Activated CD8-positive, alpha-beta T cell treated with anti-CD3 and anti-CD28 coated beads, Interleukin-2, amount 10 ng/mL, durations not matched to agents 7 days and 5 days (primary cell): ENCODE data around the gene CUL2. TPM values are rescaled to one million over a fixed set of nuclear protein-coding genes. Genes with fewer than 3 reads are reported as not detected.

Source experiments
- ATAC-seq: fragments of 150-1000 bp; cut with Tn5 transposase; one replicate; pipeline ENCODE4 v1.10.0; 2021; ENCODE audit warnings: moderate library complexity
- CTCF ChIA-PET: fragments of 350-600 bp; sonication (Branson Sonifier 250); formaldehyde crosslinking; loops from one replicate; lab custom pipeline; 2021; ENCODE audit warnings: antibody characterized with exemption; lab: Charles Lee
- POLR2A ChIA-PET: fragments of 350-600 bp; sonication (Branson Sonifier 250); formaldehyde crosslinking; loops from one replicate; lab custom pipeline; 2021; ENCODE audit warnings: antibody characterized with exemption; lab: Charles Lee
- DNase-seq: peaks from one replicate; pipeline ENCODE4 v3.0.0-alpha.2; 2020
- H3K27ac Mint-ChIP-seq: one replicate; pipeline ENCODE4 v1.8.0; 2021; ENCODE audit warnings: mild to moderate bottlenecking, mixed read lengths
- H3K27me3 Mint-ChIP-seq: one replicate; pipeline ENCODE4 v1.8.0; 2021; ENCODE audit warnings: low read depth, mixed read lengths
- H3K36me3 Mint-ChIP-seq: one replicate; pipeline ENCODE4 v1.8.0; 2021; ENCODE audit warnings: low read depth, mixed read lengths
- H3K4me1 Mint-ChIP-seq: one replicate; pipeline ENCODE4 v1.8.0; 2021; ENCODE audit warnings: low read depth, mixed read lengths
- H3K4me3 Mint-ChIP-seq: one replicate; pipeline ENCODE4 v1.8.0; 2021; ENCODE audit warnings: mild to moderate bottlenecking, mixed read lengths
- H3K9me3 Mint-ChIP-seq: one replicate; pipeline ENCODE4 v1.8.0; 2022; ENCODE audit warnings: mixed read lengths; ENCODE audit not compliant: insufficient read depth
- microRNA-seq: library from miRNA; unstranded; fragments of <30 nt; microRNA quantifications from one replicate; pipeline ENCODE4 v1.2.0, GENCODE V29; 2022
- total RNA-seq, 2 experiments: library from RNA; stranded (reverse); gene quantifications; one replicate each; pipeline ENCODE4 v1.2.3, GENCODE V29; 2021

CUL2 gene
- total RNA-seq, 2 experiments from 2014 or later: 33.8 to 38.7 TPM

GRCh38 chr10:34960983-34961382, 129.2 kb downstream of the CUL2 start:
- H3K36me3 Mint-ChIP-seq: no peaks in the 10 kb centered on the region
- no peak for DNase-seq
- no peaks in the 10 kb centered on the region for H3K4me1 Mint-ChIP-seq
- no peak for ATAC-seq
- no peaks in the 10 kb centered on the region for H3K27me3 Mint-ChIP-seq
- H3K27ac Mint-ChIP-seq: no peak overlapping the region
- ChIA-PET CTCF (no interaction called here), POLR2A (no interaction called here)
- no peak overlapping the region for H3K4me3 Mint-ChIP-seq
- no peaks in the 10 kb centered on the region for H3K9me3 Mint-ChIP-seq

GRCh38 chr10:34959786-34960185, 130.4 kb downstream of the CUL2 start:
- POLR2A ChIA-PET: no interaction called here
- Mint-ChIP-seq H3K4me1 (no peaks in the 10 kb centered on the region), H3K4me3 (no peak overlapping the region), H3K27ac (no peak overlapping the region), H3K27me3 (no peaks in the 10 kb centered on the region), H3K9me3 (no peaks in the 10 kb centered on the region), H3K36me3 (no peaks in the 10 kb centered on the region)
- DNase-seq (no peak), ATAC-seq (no peak)
- CTCF ChIA-PET: no interaction called here

GRCh38 chr10:34959321-34959720, 130.8 kb downstream of the CUL2 start:
- H3K27me3 Mint-ChIP-seq: no peaks in the 10 kb centered on the region
- no peak for ATAC-seq
- POLR2A ChIA-PET: no interaction called here
- CTCF ChIA-PET: no interaction called here
- DNase-seq: no peak
- H3K36me3 Mint-ChIP-seq: no peaks in the 10 kb centered on the region
- H3K4me1 Mint-ChIP-seq: no peaks in the 10 kb centered on the region
- H3K9me3 Mint-ChIP-seq: no peaks in the 10 kb centered on the region
- no peak overlapping the region for H3K27ac Mint-ChIP-seq
- H3K4me3 Mint-ChIP-seq: no peak overlapping the region

Small RNA genes within 50 kb of the gene (microRNA-seq; reads per million reads assigned to microRNA genes)
- gene MIR3611: 30.4 reads per million, percentile 43 among the genes with 10 or more reads in this experiment

Other genes starting within 250 kb of the CUL2 start
- 10 to 100 TPM; 78.3 to 84.1 TPM for gene CREM, start 36.5 kb upstream of the CUL2 start, total RNA-seq
- gene CCNY, start 246.2 kb upstream of the CUL2 start, total RNA-seq: 10 to 100 TPM; 55.6 to 64.1 TPM